Cardiac fibroblast (primary cell): Measurements from ENCODE around the gene CNDP2.
A peak's percentile ranks its signal among the peaks of the same experiment; 100 is the strongest.

Source experiments
- DNase-seq, 2 donors: peaks; one replicate each; pipeline versions ENCODE4 v3.0.0 to v3.0.0-alpha.2; 2010; ENCODE audit warnings: low read depth in 2 of 2
- H3K4me3 ChIP-seq, 2 donors: replicated peaks in 1 of 2; 1 replicate in 1 of 2; 2 replicates in 1 of 2; pipeline ENCODE4 v1.5.1; 2011; ENCODE audit warnings: low read depth in 2 of 2, low read length in 2 of 2, mild to moderate bottlenecking in 2 of 2, moderate library complexity in 1 of 2
- CTCF ChIP-seq: IDR thresholded peaks from one replicate; pipeline ENCODE4 v1.5.1; 2011; ENCODE audit warnings: low read depth, mild to moderate bottlenecking, low read length, inconsistent platforms

Gene CNDP2

DNA sequence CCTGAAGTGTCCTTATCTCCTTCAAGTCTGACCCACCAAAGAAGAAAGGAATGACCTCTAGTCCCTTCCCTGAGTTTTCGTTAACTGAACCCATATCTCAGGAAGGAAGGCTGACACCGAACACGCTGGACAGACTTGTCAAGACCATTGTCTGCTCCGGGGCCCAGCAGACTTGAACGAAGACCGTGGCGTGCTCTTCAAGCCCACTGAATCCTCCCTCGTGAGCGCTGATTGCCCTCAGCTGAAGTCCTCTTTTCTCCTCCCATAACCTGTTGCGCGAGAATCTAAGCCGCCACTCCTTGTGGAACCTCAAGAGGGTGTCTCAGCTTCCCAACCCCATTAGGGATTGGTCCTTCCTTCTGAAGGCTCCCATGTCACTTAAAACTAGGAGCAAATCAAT, 37.5 kb downstream of the CNDP2 start:
- no peak overlapping the region for H3K4me3 ChIP-seq
- no peak for DNase-seq
- TF ChIP-seq CTCF: no peak

DNA sequence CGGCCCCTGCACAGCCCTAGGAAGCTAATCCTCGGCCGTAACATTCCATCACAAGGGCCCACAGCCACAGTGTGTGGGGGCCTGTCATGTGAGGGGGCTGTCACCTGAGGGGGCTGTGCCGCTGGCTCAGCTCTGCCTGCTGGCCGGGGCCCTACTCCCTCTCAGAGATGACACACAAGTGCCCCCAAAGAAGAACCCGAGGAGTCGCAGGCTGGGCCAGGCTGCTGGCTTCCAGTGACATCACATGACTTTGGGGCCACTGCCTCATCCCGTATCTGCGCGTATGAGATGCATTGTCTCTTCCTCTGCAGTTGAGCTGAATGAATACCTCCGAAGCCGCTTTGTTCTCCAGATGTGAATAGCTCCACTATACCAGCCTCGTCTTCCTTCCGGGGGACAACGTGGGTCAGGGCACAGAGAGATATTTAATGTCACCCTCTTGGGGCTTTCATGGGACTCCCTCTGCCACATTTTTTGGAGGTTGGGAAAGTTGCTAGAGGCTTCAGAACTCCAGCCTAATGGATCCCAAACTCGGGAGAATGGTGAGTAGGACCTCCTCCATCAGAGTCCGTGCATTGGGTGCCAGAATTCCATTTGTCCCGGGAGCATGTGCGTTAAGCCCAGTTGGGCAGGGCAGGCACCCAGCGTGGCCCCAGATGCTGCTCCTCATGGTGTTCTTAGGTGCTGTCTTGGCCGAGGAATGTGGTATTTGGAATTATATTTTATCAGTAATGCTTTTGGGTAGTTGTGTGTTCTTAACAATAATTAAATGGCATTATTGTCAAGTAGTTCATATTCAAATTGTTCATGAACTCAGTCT, 38.2 kb downstream of the CNDP2 start, which contains the start of gene CNDP1:
Gene CNDP1 (plus strand): TSS at position 351 of the 820 bp plus-strand sequence. CDS start 168 bp downstream, at position 519.
- H3K4me3 ChIP-seq: no peak within 1 kb of the TSS
- TF ChIP-seq CTCF: no peak
- no peak for DNase-seq

DNA sequence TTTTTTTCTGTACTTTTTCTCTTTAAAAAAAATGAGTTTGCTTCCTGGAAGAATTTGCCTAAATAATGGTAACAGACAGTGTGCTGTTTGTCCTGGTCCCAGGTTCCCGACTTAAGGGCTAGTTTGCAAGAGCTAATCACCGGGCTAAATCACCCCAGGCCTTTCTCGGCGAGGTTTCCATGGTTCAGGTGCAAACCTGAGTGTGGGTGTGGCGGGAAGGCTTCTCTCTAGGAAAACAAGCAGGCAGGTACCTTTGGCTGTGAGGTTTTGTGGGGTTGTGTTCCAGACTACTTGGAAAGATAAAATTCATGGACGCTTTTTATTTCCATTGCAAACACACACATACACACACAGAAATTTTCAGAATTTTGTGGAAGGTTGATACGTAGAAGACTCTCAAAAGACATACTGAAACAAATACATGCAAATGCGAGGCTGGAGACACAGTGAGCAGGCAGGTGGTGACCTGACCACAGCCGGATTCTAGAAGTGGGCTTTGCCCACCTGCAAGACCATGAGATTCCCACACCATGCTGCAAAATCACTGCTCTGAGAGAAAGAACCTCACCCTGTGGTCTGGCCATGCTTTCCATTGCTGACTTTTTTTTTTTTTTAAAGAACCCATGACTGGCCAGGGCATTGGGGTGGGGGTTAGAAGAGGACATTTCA, 39.0 kb downstream of the CNDP2 start:
- no peak for TF ChIP-seq CTCF
- H3K4me3 ChIP-seq: no peak overlapping the region
- no peak for DNase-seq

DNA sequence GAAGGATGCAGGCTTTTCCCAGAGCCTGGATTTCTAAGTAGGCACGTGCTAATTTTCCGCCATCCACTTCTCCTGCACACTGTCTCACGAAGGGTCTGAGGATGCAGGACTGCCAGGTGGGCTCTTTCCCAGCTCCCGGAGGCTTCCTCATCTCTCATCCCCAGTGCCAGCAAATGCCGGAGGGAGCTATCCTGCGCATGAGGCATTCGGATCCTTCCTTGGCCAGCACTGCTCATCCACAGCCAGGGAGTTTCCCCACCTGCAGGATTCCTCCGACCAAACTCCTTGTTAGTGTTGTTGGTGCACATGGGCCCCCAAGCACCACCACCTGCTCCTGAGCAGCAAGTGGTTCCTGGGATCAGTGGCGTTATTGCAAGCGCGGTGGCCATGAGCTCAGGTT, 43.1 kb downstream of the CNDP2 start:
- DNase-seq: no peak

DNA sequence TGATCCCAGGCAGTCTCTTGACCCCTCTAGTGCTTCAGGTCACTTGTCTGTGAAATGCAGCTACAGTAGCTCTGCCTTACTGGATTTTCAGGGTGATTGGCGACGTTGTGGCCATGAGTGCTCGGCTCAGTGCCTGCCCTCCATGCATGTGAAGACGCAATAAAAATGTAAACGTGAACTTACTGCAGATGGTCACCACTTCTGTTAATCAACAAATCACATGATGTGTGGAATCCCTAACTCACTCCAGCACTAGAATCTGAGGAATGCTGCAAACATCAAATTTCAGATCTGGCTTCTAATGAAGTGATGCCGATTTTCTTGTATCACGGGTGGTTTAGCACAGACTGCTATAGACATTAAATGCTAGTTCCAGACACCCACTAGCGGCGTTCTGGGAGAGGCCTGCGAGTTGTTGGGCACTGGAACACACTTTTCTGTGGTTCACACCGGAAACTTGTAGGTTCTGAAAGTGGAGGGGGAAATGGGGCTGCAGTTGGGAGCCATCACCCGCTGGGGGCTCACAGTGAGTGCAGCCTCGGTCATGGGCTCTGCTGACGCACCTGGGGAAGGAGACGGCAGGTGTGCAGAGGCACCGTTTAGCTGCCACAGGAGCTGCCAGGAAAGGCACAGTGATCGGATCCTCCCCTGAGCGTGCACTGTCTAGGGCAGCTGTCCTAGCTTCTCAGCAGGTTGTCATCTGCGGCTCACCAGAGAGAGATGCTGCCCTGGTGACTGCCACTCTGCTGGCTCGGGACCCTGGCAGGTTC, 44.7 kb downstream of the CNDP2 start:
- no peak for DNase-seq
- TF ChIP-seq CTCF: no peak
- H3K4me3 ChIP-seq: no peak overlapping the region

More for the DNA sequence above, 43.1 kb downstream of the CNDP2 start:
- TF ChIP-seq CTCF: no peak
- no peak overlapping the region for H3K4me3 ChIP-seq

DNA sequence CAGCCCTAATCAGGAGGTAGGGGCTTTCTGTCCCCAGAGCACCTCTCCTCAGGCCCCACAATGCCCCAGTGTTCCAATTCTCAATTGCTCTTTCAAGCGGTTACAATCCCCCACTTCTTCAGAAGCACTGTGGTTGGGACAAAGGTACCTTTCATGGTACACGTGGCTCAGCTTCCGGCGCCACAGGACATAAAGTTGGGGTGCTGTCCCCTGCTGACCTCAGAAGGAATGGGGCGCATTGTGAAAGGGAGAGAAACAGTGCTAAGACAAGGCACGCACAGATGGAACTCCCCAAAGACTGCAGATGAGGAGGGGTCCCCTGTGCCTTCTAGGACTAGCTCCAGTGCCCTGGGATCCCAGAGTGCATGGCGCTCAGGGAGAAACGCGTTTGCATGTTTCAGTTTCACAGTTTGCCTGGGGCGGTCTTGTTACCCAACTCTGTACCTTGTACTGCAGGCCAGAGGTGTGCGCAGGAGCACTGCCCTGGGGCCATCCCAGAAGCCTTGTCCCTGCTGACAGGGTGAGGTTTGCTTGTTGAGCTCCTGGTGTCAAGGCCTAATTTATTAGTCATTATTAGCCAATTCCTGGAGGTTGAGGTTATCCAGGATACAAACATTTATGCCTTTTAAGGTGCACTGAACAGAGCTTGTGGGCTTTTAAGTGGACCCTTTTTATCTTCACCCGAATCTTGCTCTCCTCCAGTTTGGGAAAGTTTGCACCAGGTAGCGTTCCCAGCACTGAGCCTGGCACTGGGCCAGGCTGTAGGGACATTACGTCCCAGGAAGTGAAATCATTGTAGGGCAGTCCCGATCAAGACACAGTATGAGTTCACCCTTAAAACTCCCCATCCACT, 45.8 kb downstream of the CNDP2 start:
- DNase-seq: peak in 1 of 2 donors; percentile 31

More for the DNA sequence above, 45.8 kb downstream of the CNDP2 start:
- TF ChIP-seq CTCF: no peak
- H3K4me3 ChIP-seq: no peak overlapping the region
